Central memory CD4-positive, alpha-beta T cell (primary cell): ENCODE results near the gene MARS1.
"Not testable (repeated sequence)": the region's sequence is repeated elsewhere in the genome, so short reads cannot be mapped to it uniquely, and the experiment has no call there.

Experiments used
- DNase-seq: peaks from one replicate; pipeline ENCODE4 v3.0.0; 2022

MARS1 gene

DNA sequence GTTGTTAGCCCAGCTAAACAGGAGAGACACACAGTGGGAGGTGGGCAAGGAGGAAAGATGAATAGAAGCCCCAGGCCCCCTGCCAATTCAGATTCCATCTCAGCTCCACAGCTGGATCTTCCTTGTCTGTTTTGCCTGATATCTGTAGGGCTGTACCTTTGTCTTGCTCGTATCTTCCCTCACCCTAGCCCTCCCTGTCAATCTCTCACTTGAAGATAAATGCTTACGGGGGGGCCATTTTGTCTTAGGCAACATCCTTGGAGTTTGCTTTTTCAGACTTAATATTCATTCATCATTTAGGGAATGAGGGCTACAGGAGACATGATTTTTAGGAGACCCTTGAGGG is 64.4 kb downstream of the MARS1 start:
- no peak for DNase-seq

DNA sequence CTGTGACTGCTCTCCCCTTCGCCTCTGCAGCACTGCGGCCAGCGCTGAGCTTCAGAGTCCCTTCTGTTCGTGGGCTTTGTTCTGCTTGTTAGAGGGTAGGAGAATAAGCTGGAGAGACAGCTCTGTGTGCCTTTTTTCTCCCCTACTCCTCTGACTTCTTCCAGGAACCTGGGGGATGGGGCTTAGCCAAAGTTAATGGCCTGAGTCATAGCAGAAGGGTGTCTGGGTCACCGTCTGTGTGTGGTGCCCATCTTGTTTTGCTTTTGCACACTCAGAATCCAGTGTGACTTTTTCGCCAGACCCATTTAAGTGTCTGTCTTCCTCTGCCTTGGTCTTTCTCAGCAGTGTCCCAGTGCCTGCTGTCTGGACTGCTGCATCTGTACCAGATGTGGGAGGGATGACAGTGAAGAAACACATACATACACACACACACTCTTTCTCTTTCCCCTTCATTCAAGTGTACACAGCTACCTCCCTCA is 65.0 kb downstream of the MARS1 start:
- no peak for DNase-seq

DNA sequence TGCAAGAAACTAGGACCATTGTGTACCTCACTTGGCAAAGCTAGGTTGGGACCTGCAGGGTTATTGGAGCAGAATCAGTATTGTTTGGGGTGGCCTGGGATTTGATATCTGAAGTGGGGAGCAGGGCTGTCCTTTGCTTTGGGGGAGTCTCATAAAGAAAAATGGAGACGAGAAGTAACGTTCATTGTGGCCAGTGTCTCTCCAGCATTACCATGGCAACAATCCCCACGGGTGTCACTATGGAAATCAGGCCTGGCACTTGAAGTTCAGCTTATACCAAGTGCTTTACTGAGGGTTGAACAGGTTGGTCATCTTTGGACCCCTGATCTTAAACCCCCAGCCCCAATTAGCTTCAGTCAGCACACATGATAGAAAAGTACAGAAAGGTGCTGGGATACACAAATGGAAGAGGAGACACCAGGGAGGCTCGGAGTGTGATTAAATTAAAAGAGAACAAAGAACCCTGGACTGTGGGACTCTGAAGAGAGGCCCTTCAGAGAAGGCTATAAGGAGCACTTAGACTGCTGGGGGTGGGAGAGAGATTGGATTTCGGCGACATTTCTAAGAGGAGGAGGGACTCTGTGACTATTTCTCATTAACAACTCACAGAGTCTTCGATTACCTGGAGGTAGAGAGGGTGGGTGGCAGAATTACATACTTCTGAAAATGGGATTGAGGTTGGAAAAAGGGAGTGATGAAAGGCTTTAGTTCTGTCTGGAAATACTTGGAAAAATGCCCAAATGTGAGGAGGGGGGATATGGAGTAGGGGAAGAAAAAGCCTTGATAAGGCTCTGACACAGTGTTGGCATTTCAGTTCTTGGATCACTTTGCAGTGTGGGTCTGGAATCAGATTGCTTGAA is 65.7 kb downstream of the MARS1 start:
- no peak for DNase-seq

DNA sequence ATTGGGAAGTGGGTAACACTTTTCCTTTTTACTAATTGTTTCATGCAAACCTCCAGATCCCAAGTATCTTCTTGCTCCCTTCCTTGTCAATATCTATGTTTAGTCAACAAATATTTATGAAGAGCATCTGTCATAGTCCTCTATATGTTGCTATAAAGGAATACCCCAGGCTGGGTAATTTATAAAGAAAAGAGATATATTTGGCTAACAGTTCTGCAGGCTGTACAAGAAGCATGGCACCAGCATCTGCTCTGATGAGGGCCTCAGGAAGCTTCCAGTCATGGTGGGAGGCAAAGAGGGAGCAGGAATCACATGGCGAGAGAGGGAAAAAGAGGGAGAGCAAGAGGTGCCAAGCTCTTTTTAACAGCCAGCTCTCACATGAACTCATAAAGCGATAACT is 66.6 kb downstream of the MARS1 start:
- DNase-seq: no peak

DNA sequence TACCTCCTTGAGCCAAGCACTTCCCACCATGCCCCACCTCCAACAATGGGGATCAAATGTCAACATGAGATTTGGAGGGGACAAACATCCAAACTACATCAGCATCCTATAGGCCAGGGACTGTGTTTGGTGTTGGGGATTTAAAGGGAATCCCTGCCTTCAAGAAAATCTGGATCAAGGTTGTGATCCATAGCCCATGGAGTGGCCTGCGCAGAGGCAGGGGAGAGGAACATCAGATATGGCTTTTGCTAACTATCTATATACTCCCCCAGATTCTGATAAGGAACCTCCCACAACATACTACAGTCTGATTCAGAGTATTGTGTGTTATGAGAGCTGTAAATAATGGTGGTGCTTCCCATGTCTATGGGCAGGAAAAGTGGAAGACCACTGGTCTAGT is 67.0 kb downstream of the MARS1 start:
- no peak for DNase-seq

DNA sequence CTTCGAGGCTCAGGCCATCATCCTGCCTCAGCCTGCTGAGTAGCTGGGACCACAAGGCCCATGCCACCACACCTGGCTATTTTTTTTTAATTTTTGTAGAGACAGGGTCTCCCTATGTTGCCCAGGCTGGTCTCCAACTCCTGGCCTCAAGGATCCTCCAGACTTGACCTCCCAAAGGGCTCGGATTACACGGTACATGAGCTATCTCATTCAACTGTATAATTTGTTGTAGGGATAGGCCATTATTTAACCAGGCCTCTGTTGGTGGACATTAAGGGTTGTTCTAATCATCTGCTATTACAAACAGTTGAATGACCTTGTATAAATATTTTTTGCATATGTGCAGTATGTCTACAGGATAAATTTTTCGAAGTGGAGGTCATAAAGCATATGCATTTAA is 71.0 kb downstream of the MARS1 start:
- DNase-seq: no peak

DNA sequence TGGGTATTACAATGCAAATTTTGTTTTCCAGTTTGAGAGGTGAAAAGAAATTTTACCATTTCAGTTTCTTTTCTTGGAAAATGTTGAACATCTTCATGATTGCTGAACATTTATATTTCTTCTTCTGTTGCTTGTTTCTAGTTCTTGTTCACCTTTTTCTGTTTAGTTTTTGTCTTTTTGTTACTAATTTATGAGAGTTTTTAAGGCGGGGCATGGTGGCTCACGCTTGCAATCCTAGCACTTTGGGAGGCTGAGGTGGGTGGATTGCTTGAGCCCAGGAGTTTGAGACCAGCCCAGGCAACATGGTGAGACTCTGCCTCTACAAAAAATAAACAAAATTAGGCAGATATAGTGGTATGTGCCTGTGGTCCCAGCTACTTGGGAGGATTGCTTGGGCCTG is 72.6 kb downstream of the MARS1 start:
- DNase-seq: no peak

DNA sequence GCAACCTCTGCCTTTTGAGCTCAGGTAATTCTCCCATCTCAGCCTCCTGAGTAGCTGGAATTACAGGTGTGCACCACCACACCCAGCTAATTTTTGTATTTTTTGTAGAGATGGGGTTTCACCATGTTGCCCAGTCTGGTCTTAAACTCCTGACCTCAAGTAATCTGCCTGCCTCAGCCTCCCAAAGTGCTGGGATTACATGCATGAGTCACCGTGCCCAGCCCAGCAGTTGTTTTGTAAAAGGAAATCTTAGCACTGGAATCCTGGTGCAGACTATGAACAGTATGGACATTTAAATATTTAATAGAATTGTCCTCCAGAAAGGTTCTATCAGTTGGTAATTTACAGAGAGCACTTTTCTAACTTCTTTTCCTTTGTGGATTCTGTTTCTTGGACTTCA is 73.2 kb downstream of the MARS1 start:
- not testable (repeated sequence) for DNase-seq

DNA sequence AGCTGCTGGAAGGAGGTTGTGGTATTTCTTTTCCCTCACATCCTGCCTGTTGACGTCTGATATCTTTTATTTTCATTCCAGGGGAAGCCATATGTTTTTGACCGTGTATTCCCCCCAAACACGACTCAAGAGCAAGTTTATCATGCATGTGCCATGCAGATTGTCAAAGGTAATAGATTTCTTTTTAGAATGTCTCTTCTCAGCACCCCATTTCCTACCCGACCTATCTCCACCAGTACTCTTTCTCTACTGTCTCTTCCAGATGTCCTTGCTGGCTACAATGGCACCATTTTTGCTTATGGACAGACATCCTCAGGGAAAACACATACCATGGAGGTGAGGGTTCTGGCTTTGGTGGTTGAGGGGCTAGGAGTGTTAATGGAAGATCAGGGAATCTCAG is 75.5 kb downstream of the MARS1 start:
- DNase-seq: no peak

DNA sequence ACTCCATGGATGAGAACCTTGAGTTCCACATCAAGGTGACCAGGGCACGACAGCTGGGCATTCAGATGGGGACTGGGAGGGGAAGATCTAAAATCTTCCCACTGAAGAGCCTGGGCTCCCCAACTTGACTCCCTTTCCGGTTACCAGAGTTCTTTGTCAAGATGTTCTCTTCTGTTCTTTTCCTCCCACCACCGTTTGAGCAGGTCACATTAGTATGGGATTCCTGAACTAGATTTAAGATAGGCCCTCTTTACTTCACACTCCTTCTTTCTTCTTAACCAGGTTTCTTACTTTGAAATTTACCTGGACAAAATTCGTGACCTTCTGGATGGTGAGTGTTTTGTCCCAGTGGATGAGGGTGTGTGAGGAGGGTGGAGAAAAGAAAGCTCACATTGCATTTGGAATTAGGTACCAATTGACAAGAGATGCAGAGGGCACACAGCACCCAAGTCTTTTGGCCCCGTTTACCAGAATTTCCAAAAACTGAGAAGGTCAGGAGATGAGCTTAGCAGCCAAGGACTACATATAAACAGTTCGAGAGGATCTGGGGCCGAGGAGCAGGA is 76.4 kb downstream of the MARS1 start:
- DNase-seq: no peak
